ENCODE results near the gene CCDC91.

Gene CCDC91

DNA sequence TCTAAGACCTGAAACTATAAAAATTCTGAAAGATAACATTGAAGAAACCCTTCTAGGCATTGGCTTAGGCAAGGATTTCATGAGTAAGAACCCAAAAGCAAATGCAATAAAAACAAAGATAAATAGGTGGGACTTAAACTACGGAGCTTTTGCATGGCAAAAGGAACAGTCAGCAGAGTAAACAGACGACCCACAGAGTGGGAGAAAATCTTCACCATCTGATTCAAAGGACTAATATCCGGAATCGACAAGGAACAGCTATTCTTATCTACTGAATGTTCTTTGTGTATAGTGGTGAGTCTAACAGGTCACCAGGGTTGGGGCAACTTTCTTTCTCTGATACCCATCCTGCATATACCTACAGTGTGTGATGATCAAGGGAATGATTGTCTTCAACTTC is 198.6 kb downstream of the CCDC91 start:
- Histone ChIP-seq H3K4me1 (ENCODE audit: control insufficient read depth, insufficient read depth, low read depth, low read length) (no peaks in the 10 kb centered on the region), H3K4ac (ENCODE audit: low read depth in 1 of 2, low read length in 2 of 2) (no peak overlapping the region), H3K23ac (ENCODE audit: low read length in 2 of 2) (no peak overlapping the region), H3K27ac (ENCODE audit: low read length, poor library complexity, severe bottlenecking) (no peak overlapping the region), H3K4me2 (ENCODE audit: low read length, poor library complexity, severe bottlenecking) (no peak overlapping the region), H2AK5ac (ENCODE audit: low read length, severe bottlenecking) (no peak overlapping the region), H3K79me1 (replicated peaks; ENCODE audit: low read length, poor library complexity, severe bottlenecking) (no peaks in the 10 kb centered on the region), H3K36me3 (ENCODE audit: control insufficient read depth in 1 of 2, insufficient read depth in 2 of 2, low read depth in 1 of 2, low read length in 2 of 2) (no peaks in the 10 kb centered on the region), H2AFZ (ENCODE audit: low read depth, low read length) (no peak overlapping the region), H2BK5ac (ENCODE audit: low read depth, low read length, poor library complexity, severe bottlenecking) (no peak overlapping the region), H2BK12ac (ENCODE audit: low read length in 2 of 2) (no peak overlapping the region), H4K8ac (ENCODE audit: low read length) (no peak overlapping the region), H2BK120ac (ENCODE audit: low read depth, low read length) (no peak overlapping the region), H3K9me3 (ENCODE audit: control insufficient read depth, low read length) (peaks cover 10% of the 10 kb centered on the region), H3K9ac (ENCODE audit: low read length) (no peak overlapping the region), H3K18ac (ENCODE audit: low read depth in 1 of 2, low read length in 2 of 2) (no peak overlapping the region), H3K27me3 (ENCODE audit: control insufficient read depth in 1 of 2, insufficient read depth in 1 of 2, low read length in 2 of 2) (no peaks in the 10 kb centered on the region), H4K91ac (ENCODE audit: low read length) (no peak overlapping the region), H2BK15ac (ENCODE audit: low read depth, poor library complexity, severe bottlenecking) (no peak overlapping the region), H3K14ac (ENCODE audit: low read length in 2 of 2) (no peak overlapping the region), H3K4me3 (ENCODE audit: insufficient read depth in 1 of 2, low read depth in 1 of 2, low read length in 2 of 2) (no peak overlapping the region)
- DNase-seq, result no peak
- WGBS, result 40% methylated on average over 2 of the region's 4 CpGs

DNA sequence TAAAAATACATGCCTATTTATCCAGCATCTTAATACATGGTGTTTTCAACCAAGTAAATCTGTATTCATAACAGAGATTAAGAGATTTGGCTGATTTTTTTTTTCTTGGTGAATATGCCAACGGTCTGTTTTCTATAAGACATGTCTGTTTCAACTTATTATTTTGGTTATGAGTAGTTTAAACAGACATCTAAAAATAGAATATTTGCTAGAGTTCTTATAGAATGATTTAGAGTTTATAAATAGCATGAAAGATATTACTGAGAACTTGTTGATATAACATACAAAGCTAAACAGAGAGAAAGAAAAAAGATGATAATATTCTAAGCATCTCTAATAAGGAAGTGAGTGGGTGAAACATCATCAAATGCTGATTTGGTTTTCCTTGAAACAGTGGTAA is 199.9 kb downstream of the CCDC91 start:
- no peaks in the 10 kb centered on the region for H3K79me1 ChIP-seq (replicated peaks; ENCODE audit: low read length, poor library complexity, severe bottlenecking)
- H3K18ac ChIP-seq (ENCODE audit: low read depth in 1 of 2, low read length in 2 of 2), result no peak overlapping the region
- no peak for DNase-seq
- H2BK12ac ChIP-seq (ENCODE audit: low read length in 2 of 2), result no peak overlapping the region
- no peak overlapping the region for H2BK5ac ChIP-seq (ENCODE audit: low read depth, low read length, poor library complexity, severe bottlenecking)
- H2BK120ac ChIP-seq (ENCODE audit: low read depth, low read length), result no peak overlapping the region
- H2AFZ ChIP-seq (ENCODE audit: low read depth, low read length), result no peak overlapping the region
- H3K27ac ChIP-seq (ENCODE audit: low read length, poor library complexity, severe bottlenecking), result no peak overlapping the region
- H4K91ac ChIP-seq (ENCODE audit: low read length), result no peak overlapping the region
- no peaks in the 10 kb centered on the region for H3K27me3 ChIP-seq (ENCODE audit: control insufficient read depth in 1 of 2, insufficient read depth in 1 of 2, low read length in 2 of 2)
- no peak overlapping the region for H3K4me2 ChIP-seq (ENCODE audit: low read length, poor library complexity, severe bottlenecking)
- no CpG with 5 or more reads among the region's 1 CpG for WGBS
- peak overlapping the region; percentile 76 for H3K9ac ChIP-seq (ENCODE audit: low read length)
- H3K4ac ChIP-seq (ENCODE audit: low read depth in 1 of 2, low read length in 2 of 2), result no peak overlapping the region
- peaks cover 0 to 1% of the 10 kb centered on the region in 2 experiments for H3K36me3 ChIP-seq (ENCODE audit: control insufficient read depth in 1 of 2, insufficient read depth in 2 of 2, low read depth in 1 of 2, low read length in 2 of 2)
- no peak overlapping the region for H3K23ac ChIP-seq (ENCODE audit: low read length in 2 of 2)
- no peak overlapping the region for H2BK15ac ChIP-seq (ENCODE audit: low read depth, poor library complexity, severe bottlenecking)
- H3K4me1 ChIP-seq (ENCODE audit: control insufficient read depth, insufficient read depth, low read depth, low read length), result no peaks in the 10 kb centered on the region
- H3K4me3 ChIP-seq (ENCODE audit: insufficient read depth in 1 of 2, low read depth in 1 of 2, low read length in 2 of 2), result peak overlapping the region in 1 of 2 experiments; percentile 6
- no peak overlapping the region for H3K14ac ChIP-seq (ENCODE audit: low read length in 2 of 2)
- no peak overlapping the region for H4K8ac ChIP-seq (ENCODE audit: low read length)
- peaks cover 10% of the 10 kb centered on the region for H3K9me3 ChIP-seq (ENCODE audit: control insufficient read depth, low read length)
- no peak overlapping the region for H2AK5ac ChIP-seq (ENCODE audit: low read length, severe bottlenecking)

DNA sequence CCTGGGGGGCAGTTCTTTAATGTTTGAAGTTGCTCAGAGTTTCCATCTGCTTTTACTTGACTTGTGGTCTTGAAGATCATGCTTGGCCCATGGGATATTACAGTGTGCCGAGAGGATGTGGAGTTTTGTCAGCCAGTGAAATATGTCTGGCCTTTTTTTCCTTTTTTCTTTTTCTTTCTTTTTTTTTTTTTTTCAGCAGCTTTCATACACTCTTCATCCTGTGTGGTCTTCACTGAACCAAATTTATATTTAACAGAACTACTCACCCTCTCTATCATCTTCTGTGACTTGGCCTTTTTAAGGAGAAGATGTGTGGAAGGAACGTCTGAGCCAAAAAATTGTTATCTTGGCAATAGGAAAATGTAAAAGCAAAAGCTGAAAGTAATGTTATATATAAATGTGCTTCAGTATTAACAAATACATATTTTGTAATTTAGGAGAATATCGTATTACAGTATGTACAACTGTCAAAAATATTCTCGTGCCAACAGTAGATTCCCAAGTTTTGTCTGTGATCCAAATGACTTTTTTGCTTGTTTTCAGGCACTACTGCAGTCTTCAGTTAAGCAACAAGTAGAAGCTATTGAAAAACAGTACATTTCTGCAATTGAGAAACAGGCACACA is 200.6 kb downstream of the CCDC91 start:
- H3K4me2 ChIP-seq (ENCODE audit: low read length, poor library complexity, severe bottlenecking), result no peak overlapping the region
- no peak overlapping the region for H4K8ac ChIP-seq (ENCODE audit: low read length)
- no peak overlapping the region for H3K27ac ChIP-seq (ENCODE audit: low read length, poor library complexity, severe bottlenecking)
- peaks cover 10% of the 10 kb centered on the region for H3K9me3 ChIP-seq (ENCODE audit: control insufficient read depth, low read length)
- H4K91ac ChIP-seq (ENCODE audit: low read length), result no peak overlapping the region
- H3K27me3 ChIP-seq (ENCODE audit: control insufficient read depth in 1 of 2, insufficient read depth in 1 of 2, low read length in 2 of 2), result no peaks in the 10 kb centered on the region
- no peak overlapping the region for H3K18ac ChIP-seq (ENCODE audit: low read depth in 1 of 2, low read length in 2 of 2)
- H2AK5ac ChIP-seq (ENCODE audit: low read length, severe bottlenecking), result no peak overlapping the region
- H2BK120ac ChIP-seq (ENCODE audit: low read depth, low read length), result no peak overlapping the region
- H3K23ac ChIP-seq (ENCODE audit: low read length in 2 of 2), result no peak overlapping the region
- no peak overlapping the region for H2BK5ac ChIP-seq (ENCODE audit: low read depth, low read length, poor library complexity, severe bottlenecking)
- H3K4me1 ChIP-seq (ENCODE audit: control insufficient read depth, insufficient read depth, low read depth, low read length), result no peaks in the 10 kb centered on the region
- H3K14ac ChIP-seq (ENCODE audit: low read length in 2 of 2), result no peak overlapping the region
- H3K36me3 ChIP-seq (ENCODE audit: control insufficient read depth in 1 of 2, insufficient read depth in 2 of 2, low read depth in 1 of 2, low read length in 2 of 2), result peaks cover 0 to 8% of the 10 kb centered on the region in 2 experiments
- DNase-seq, result no peak
- 83% methylated on average over 2 of the region's 4 CpGs for WGBS
- H3K4ac ChIP-seq (ENCODE audit: low read depth in 1 of 2, low read length in 2 of 2), result no peak overlapping the region
- no peak overlapping the region for H2BK15ac ChIP-seq (ENCODE audit: low read depth, poor library complexity, severe bottlenecking)
- H3K79me1 ChIP-seq (replicated peaks; ENCODE audit: low read length, poor library complexity, severe bottlenecking), result no peaks in the 10 kb centered on the region
- peak overlapping the region; percentile 76 for H3K9ac ChIP-seq (ENCODE audit: low read length)
- H2AFZ ChIP-seq (ENCODE audit: low read depth, low read length), result no peak overlapping the region
- no peak overlapping the region for H2BK12ac ChIP-seq (ENCODE audit: low read length in 2 of 2)
- peak overlapping the region in 1 of 2 experiments; percentile 6 for H3K4me3 ChIP-seq (ENCODE audit: insufficient read depth in 1 of 2, low read depth in 1 of 2, low read length in 2 of 2)

DNA sequence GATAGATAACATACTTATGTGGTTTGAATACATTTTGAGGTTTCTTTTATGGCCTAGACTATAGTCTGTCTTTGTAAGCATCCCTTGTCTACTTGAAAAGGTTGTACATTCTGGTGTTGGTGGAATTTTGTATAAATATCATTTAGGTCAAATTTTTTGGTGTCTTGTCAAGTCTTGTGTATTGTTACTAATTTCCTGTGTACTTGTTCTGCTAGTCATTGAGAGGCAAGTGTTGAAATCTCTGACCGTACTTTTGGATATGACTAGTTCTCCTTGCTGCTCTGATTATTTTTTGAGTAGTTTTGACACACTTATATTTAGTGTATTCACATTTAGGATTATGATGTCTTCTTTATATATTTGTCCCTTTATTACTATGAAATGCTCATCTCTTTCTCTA is 219.6 kb downstream of the CCDC91 start:
- H3K18ac ChIP-seq (ENCODE audit: low read depth in 1 of 2, low read length in 2 of 2), result no peak overlapping the region
- H3K4ac ChIP-seq (ENCODE audit: low read depth in 1 of 2, low read length in 2 of 2), result no peak overlapping the region
- no peak overlapping the region for H2AK5ac ChIP-seq (ENCODE audit: low read length, severe bottlenecking)
- no peak overlapping the region for H3K23ac ChIP-seq (ENCODE audit: low read length in 2 of 2)
- peaks cover 3% of the 10 kb centered on the region for H3K9me3 ChIP-seq (ENCODE audit: control insufficient read depth, low read length)
- no peak overlapping the region for H2BK120ac ChIP-seq (ENCODE audit: low read depth, low read length)
- H3K27ac ChIP-seq (ENCODE audit: low read length, poor library complexity, severe bottlenecking), result no peak overlapping the region
- no peaks in the 10 kb centered on the region for H3K27me3 ChIP-seq (ENCODE audit: control insufficient read depth in 1 of 2, insufficient read depth in 1 of 2, low read length in 2 of 2)
- H2AFZ ChIP-seq (ENCODE audit: low read depth, low read length), result no peak overlapping the region
- no CpG with 5 or more reads among the region's 1 CpG for WGBS
- H3K4me3 ChIP-seq (ENCODE audit: insufficient read depth in 1 of 2, low read depth in 1 of 2, low read length in 2 of 2), result no peak overlapping the region
- peaks cover 4 to 17% of the 10 kb centered on the region in 2 experiments for H3K36me3 ChIP-seq (ENCODE audit: control insufficient read depth in 1 of 2, insufficient read depth in 2 of 2, low read depth in 1 of 2, low read length in 2 of 2)
- H4K8ac ChIP-seq (ENCODE audit: low read length), result no peak overlapping the region
- H4K91ac ChIP-seq (ENCODE audit: low read length), result no peak overlapping the region
- no peak overlapping the region for H2BK15ac ChIP-seq (ENCODE audit: low read depth, poor library complexity, severe bottlenecking)
- H2BK5ac ChIP-seq (ENCODE audit: low read depth, low read length, poor library complexity, severe bottlenecking), result no peak overlapping the region
- no peaks in the 10 kb centered on the region for H3K4me1 ChIP-seq (ENCODE audit: control insufficient read depth, insufficient read depth, low read depth, low read length)
- no peak overlapping the region for H3K4me2 ChIP-seq (ENCODE audit: low read length, poor library complexity, severe bottlenecking)
- H3K9ac ChIP-seq (ENCODE audit: low read length), result no peak overlapping the region
- no peaks in the 10 kb centered on the region for H3K79me1 ChIP-seq (replicated peaks; ENCODE audit: low read length, poor library complexity, severe bottlenecking)
- DNase-seq, result no peak
- no peak overlapping the region for H3K14ac ChIP-seq (ENCODE audit: low read length in 2 of 2)
- H2BK12ac ChIP-seq (ENCODE audit: low read length in 2 of 2), result no peak overlapping the region

All from mesenchymal stem cell (in vitro differentiated cells and primary cell).